CD1c-positive myeloid dendritic cell (primary cell): Measurements from ENCODE around the gene TMEM69.
"Not testable (repeated sequence)": the region's sequence is repeated elsewhere in the genome, so short reads cannot be mapped to it uniquely, and the experiment has no call there.

Experiments
- DNase-seq: peaks from one replicate; pipeline ENCODE4 v3.0.0-alpha.2; 2016; ENCODE audit errors: extremely low spot score

Gene TMEM69

GRCh38 chr1:45730780-45731319 is 42.9 kb downstream of the TMEM69 start:
- DNase-seq = no peak

- no peak for DNase-seq
These were observed 51.2 kb downstream of the TMEM69 start for GRCh38 chr1:45739137-45739536.

GRCh38 chr1:45739641-45740156 is 51.7 kb downstream of the TMEM69 start:
- not testable (repeated sequence) for DNase-seq
